Kidney epithelial cell (primary cell): Measurements from ENCODE around the gene VAV1. TPM values are rescaled to one million over a fixed set of nuclear protein-coding genes. Genes with fewer than 3 reads are reported as not detected.

Source experiments
- DNase-seq: peaks from one replicate; pipeline ENCODE4 v3.0.0-alpha.2; 2010; ENCODE audit warnings: low read depth
- H3K27me3 ChIP-seq: 2 replicates; pipeline ENCODE4 v1.6.0; 2011; ENCODE audit warnings: low read length; ENCODE audit not compliant: control insufficient read depth, insufficient read depth
- H3K36me3 ChIP-seq: 2 replicates; pipeline ENCODE4 v1.5.1; 2011; ENCODE audit warnings: low read length; ENCODE audit not compliant: control insufficient read depth, insufficient read depth
- H3K4me3 ChIP-seq: 2 replicates; pipeline ENCODE4 v1.5.1; 2011; ENCODE audit warnings: low read depth, mild to moderate bottlenecking, control low read depth, low read length
- CTCF ChIP-seq: IDR thresholded peaks from 2 replicates; pipeline ENCODE4 v1.5.1; 2011; ENCODE audit warnings: mild to moderate bottlenecking, moderate library complexity, low read length, control low read depth, inconsistent platforms; ENCODE audit not compliant: insufficient read depth, poor library complexity, severe bottlenecking
- total RNA-seq: library from RNA; depleted of rRNA; stranded (reverse); fragments of >200 nt; gene quantifications from 2 replicates; pipeline ENCODE4 v1.2.3, GENCODE V29; 2015

The VAV1 gene
- total RNA-seq, 1 donor from 2014 or later: 0.50 TPM

- no peak for DNase-seq
- TF ChIP-seq CTCF: no peak
- H3K27me3 ChIP-seq: no peaks in the 10 kb centered on the region
- H3K36me3 ChIP-seq: no peaks in the 10 kb centered on the region
- no peak overlapping the region for H3K4me3 ChIP-seq
Observed at GRCh38 chr19:6849876-6850275, 77.4 kb downstream of the VAV1 start.

GRCh38 chr19:6851359-6851758 is 78.9 kb downstream of the VAV1 start:
- Histone ChIP-seq H3K36me3 (no peaks in the 10 kb centered on the region), H3K27me3 (no peaks in the 10 kb centered on the region), H3K4me3 (no peak overlapping the region)
- no peak for DNase-seq
- no peak for TF ChIP-seq CTCF

DNA sequence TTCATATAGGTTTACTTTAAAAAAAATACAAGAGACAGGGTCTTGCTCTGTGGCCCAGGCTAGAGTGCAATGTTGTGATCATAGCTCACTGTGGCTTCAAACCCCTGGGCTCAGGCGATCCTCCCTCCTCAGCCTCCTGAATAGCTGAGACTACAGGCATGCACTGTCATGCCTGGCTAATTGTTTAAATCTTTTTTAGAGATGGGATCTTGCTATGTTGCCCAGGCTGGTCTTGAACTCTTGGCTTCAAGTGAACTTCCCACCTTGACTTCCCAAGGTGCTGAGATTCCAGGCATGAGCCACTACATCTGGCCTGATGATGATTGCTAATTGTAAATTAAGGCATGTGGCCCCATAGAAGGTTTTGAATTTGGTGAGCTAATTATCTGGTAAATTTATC is 79.5 kb downstream of the VAV1 start:
- H3K27me3 ChIP-seq: peaks cover 2% of the 10 kb centered on the region
- no peak overlapping the region for H3K4me3 ChIP-seq
- no peaks in the 10 kb centered on the region for H3K36me3 ChIP-seq
- no peak for DNase-seq
- no peak for TF ChIP-seq CTCF

DNA sequence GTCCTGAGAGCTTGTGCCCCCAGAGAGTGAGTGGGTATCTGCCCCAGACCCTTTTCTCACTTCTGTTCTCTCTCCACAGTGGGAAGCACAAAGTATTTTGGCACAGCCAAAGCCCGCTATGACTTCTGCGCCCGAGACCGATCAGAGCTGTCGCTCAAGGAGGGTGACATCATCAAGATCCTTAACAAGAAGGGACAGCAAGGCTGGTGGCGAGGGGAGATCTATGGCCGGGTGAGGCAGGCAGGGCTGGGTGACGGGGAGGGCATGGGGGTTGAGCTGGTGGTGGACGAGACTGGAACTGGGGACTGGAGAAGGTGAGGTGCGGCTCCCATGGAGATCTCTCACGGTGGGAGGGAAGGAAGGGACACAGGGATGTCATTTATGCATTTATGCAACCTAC is 81.4 kb downstream of the VAV1 start:
- Histone ChIP-seq H3K36me3 (no peaks in the 10 kb centered on the region), H3K4me3 (no peak overlapping the region), H3K27me3 (peaks cover 3% of the 10 kb centered on the region)
- TF ChIP-seq CTCF: no peak
- no peak for DNase-seq

- DNase-seq: no peak
- Histone ChIP-seq H3K4me3 (no peak overlapping the region), H3K36me3 (no peaks in the 10 kb centered on the region), H3K27me3 (peaks cover 3% of the 10 kb centered on the region)
- no peak for TF ChIP-seq CTCF
Observed at GRCh38 chr19:6854758-6855157, 82.2 kb downstream of the VAV1 start.

GRCh38 chr19:6856749-6857372 is 84.4 kb downstream of the VAV1 start:
- no peak for DNase-seq
- Histone ChIP-seq H3K36me3 (no peaks in the 10 kb centered on the region), H3K4me3 (no peak overlapping the region), H3K27me3 (peaks cover 3% of the 10 kb centered on the region)
- no peak for TF ChIP-seq CTCF
